ENCODE results near the gene FCHSD1. TPM values are rescaled to one million over a fixed set of nuclear protein-coding genes. Genes with fewer than 3 reads are reported as not detected.

FCHSD1 gene
- total RNA-seq, 2 experiments from 2014 or later, result 31.9 to 55.3 TPM

DNA sequence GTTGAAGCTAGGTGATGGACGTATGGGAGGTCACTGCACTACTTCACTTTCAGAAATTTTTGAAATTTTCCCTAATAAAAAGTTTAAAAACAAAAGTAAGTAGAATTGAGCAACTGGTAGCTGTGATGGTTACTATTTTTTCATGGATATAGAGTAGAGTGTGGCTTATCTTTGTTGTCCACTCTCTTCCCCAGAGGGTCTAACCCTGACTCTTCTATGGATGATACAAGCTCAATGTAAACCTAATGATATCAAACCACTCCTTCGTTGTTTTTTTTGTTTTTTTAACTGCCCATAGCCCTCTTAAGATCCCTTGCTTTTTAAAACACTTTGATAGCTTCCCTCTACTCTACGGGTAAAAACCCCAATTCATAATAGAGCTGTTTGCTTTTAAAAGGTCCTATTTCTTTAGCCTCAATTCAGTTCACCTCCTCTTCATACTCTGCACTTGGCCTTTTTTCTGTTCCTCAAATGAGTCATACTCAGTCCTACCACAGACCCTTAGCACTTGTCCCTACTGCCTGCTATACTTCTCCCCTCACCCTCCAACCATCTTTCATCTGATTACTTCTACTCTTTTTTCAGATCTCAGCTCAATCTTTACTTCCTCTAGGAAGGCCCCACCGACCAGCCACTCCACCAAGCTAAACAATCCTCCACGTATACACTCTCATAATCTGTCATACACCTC is 17.2 kb downstream of the FCHSD1 start:
- Histone ChIP-seq H4K20me1 (ENCODE audit: insufficient read depth, low read length) (peaks cover 5% of the 10 kb centered on the region), H3K4me3 (ENCODE audit: low read depth, low read length, poor library complexity, severe bottlenecking) (peak overlapping the region; percentile 13), H3K36me3 (ENCODE audit: insufficient read depth, low read length) (peaks cover 58% of the 10 kb centered on the region), H2AFZ (ENCODE audit: low read length) (no peak overlapping the region), H3K79me2 (ENCODE audit: insufficient read depth, low read depth, low read length) (peaks cover 50% of the 10 kb centered on the region), H3K27ac (ENCODE audit: low read depth, low read length, poor library complexity, severe bottlenecking) (no peak overlapping the region), H3K4me2 (ENCODE audit: low read length) (peak overlapping the region; percentile 73), H3K4me1 (ENCODE audit: insufficient read depth, low read length, poor library complexity, severe bottlenecking) (peaks cover 32% of the 10 kb centered on the region), H3K9me2 (ENCODE audit: insufficient read depth, low read length) (no peaks in the 10 kb centered on the region), H3K9me3 (ENCODE audit: low read length) (no peaks in the 10 kb centered on the region)
- intact Hi-C loops (cut with micrococcal nuclease; ENCODE audit: unreplicated experiment), result no loop called here
- TSS peak; percentile 47 for BruUV-seq (replicated peaks)
- CTCF ChIA-PET (ENCODE audit: unreplicated experiment), result interaction anchor here (1.1 kb wide), 1 partner anchor 15 kb away, joined by 6 read pairs; the partner anchor contains the start of gene DIAPH1
- TF ChIP-seq EZH2phosphoT487 (IDR thresholded peaks at IDR 0.05; ENCODE audit: borderline replicate concordance, low read depth, low read length), result no peak
- TF ChIP-seq, protein P1, sequence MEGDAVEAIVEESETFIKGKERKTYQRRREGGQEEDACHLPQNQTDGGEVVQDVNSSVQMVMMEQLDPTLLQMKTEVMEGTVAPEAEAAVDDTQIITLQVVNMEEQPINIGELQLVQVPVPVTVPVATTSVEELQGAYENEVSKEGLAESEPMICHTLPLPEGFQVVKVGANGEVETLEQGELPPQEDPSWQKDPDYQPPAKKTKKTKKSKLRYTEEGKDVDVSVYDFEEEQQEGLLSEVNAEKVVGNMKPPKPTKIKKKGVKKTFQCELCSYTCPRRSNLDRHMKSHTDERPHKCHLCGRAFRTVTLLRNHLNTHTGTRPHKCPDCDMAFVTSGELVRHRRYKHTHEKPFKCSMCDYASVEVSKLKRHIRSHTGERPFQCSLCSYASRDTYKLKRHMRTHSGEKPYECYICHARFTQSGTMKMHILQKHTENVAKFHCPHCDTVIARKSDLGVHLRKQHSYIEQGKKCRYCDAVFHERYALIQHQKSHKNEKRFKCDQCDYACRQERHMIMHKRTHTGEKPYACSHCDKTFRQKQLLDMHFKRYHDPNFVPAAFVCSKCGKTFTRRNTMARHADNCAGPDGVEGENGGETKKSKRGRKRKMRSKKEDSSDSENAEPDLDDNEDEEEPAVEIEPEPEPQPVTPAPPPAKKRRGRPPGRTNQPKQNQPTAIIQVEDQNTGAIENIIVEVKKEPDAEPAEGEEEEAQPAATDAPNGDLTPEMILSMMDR (conservative IDR thresholded peaks at IDR 0.05; ENCODE audit: low read length), result no peak
- POLR2A ChIA-PET, result interaction anchor here (0.5 to 8.6 kb wide), 12 partner anchors 9 to 304 kb away, joined by 3 to 101 read pairs (median 4); partner anchors contain the start of genes DIAPH1, FCHSD1 and PCDHGA1
- DNase-seq (ENCODE audit: low spot score), result peak; percentile 20

DNA sequence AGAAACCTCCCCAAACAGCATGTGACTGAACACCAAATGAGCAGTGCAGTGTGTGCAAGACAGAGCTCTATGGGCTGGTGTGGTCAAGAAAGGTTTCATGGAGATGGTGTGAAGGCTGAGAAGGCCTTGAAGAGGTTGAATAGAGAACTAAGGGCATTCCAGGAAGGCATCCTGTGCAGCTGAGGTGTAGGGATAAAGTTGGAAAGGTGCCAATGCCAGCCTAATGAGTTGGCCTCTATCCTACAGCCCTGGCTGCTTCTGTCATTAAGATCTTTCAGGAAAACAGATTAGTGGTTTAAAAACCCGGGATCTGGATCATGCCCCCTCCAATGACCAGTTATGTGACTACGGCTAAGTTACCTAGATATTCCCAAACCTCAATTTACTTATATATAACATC is 18.6 kb downstream of the FCHSD1 start:
- CTCF ChIA-PET (ENCODE audit: unreplicated experiment), result no interaction called here
- DNase-seq (ENCODE audit: low spot score), result no peak
- Histone ChIP-seq H2AFZ (ENCODE audit: low read length) (no peak overlapping the region), H4K20me1 (ENCODE audit: insufficient read depth, low read length) (peaks cover 5% of the 10 kb centered on the region), H3K79me2 (ENCODE audit: insufficient read depth, low read depth, low read length) (peaks cover 43% of the 10 kb centered on the region), H3K36me3 (ENCODE audit: insufficient read depth, low read length) (peaks cover 64% of the 10 kb centered on the region), H3K27ac (ENCODE audit: low read depth, low read length, poor library complexity, severe bottlenecking) (no peak overlapping the region), H3K4me1 (ENCODE audit: insufficient read depth, low read length, poor library complexity, severe bottlenecking) (peaks cover 23% of the 10 kb centered on the region), H3K9me2 (ENCODE audit: insufficient read depth, low read length) (no peaks in the 10 kb centered on the region), H3K4me3 (ENCODE audit: low read depth, low read length, poor library complexity, severe bottlenecking) (no peak overlapping the region), H3K9me3 (ENCODE audit: low read length) (no peaks in the 10 kb centered on the region), H3K4me2 (ENCODE audit: low read length) (no peak overlapping the region)
- intact Hi-C loops (cut with micrococcal nuclease; ENCODE audit: unreplicated experiment), result no loop called here
- no TSS peak for BruUV-seq (replicated peaks)
- TF ChIP-seq EZH2phosphoT487 (IDR thresholded peaks at IDR 0.05; ENCODE audit: borderline replicate concordance, low read depth, low read length), result no peak
- TF ChIP-seq, protein P1 (conservative IDR thresholded peaks at IDR 0.05; ENCODE audit: low read length), result no peak
- POLR2A ChIA-PET, result interaction anchor here (0.6 to 8.6 kb wide), 5 partner anchors 10 to 936 kb away, joined by 3 to 101 read pairs (median 3); partner anchors contain the start of gene DIAPH1

Data from OCI-LY7 (cell line).